Peyer's patch (tissue), 4 donors: Measurements from ENCODE around the gene NRXN3. TPM values are rescaled to one million over a fixed set of nuclear protein-coding genes. Genes with fewer than 3 reads are reported as not detected.

ENCODE experiments used
- DNase-seq, 3 donors: peaks; one replicate each; pipeline ENCODE4 v3.0.0-alpha.2; 2017 to 2019
- H3K27ac ChIP-seq, 4 donors: fragments of 200-600 bp; sonication (generic); one replicate each; pipeline ENCODE4 v1.5.1; 2016 to 2019
- H3K27me3 ChIP-seq, 2 donors: fragments of 200-600 bp; sonication (generic); one replicate each; pipeline ENCODE4 v1.5.1; 2019
- H3K36me3 ChIP-seq, 3 donors: fragments of 200-600 bp; sonication (generic); one replicate each; pipeline ENCODE4 v1.5.1; 2016 to 2019
- H3K4me1 ChIP-seq, 4 donors: fragments of 200-600 bp; sonication (generic); one replicate each; pipeline ENCODE4 v1.5.1; 2016 to 2019
- H3K4me3 ChIP-seq, 4 donors: fragments of 200-600 bp; sonication (generic); 1 replicate in 3 of 4; 2 replicates in 1 of 4; pipeline ENCODE4 v1.5.1; 2016 to 2019; ENCODE audit warnings: mild to moderate bottlenecking in 1 of 4
- H3K9me3 ChIP-seq, 4 donors: fragments of 200-600 bp; sonication (generic); one replicate each; pipeline ENCODE4 v1.5.1; 2016 to 2019; ENCODE audit warnings: mild to moderate bottlenecking in 1 of 4
- POLR2A ChIP-seq, 2 donors: fragments of 450-650 bp; IDR thresholded peaks; one replicate each; pipeline ENCODE4 v1.5.1; 2017; ENCODE audit warnings: antibody characterized with exemption in 2 of 2, mild to moderate bottlenecking in 2 of 2, moderate library complexity in 2 of 2
- total RNA-seq, 4 donors: library from RNA; depleted of rRNA; stranded (reverse); fragments of >200 nt; gene quantifications; one replicate each; pipeline ENCODE4 v1.1.0, GENCODE V29; 2016
- TF ChIP-seq, protein P1 (sequence below), 6 experiments: fragments of 450-650 bp in 4 of 6; fragments of 200-600 bp in 2 of 6; sonication (generic) in 1 of 6; IDR thresholded peaks; one replicate each; pipeline ENCODE4 v1.5.1; 2017 to 2019; ENCODE audit warnings: antibody characterized with exemption in 6 of 6, mild to moderate bottlenecking in 3 of 6, moderate library complexity in 1 of 6

Gene NRXN3
- total RNA-seq, 4 donors from 2014 or later, result 1.6 to 10.2 (median 4.4) TPM

- H3K9me3 ChIP-seq, result no peaks in the 10 kb centered on the region
- TF ChIP-seq, protein P1, sequence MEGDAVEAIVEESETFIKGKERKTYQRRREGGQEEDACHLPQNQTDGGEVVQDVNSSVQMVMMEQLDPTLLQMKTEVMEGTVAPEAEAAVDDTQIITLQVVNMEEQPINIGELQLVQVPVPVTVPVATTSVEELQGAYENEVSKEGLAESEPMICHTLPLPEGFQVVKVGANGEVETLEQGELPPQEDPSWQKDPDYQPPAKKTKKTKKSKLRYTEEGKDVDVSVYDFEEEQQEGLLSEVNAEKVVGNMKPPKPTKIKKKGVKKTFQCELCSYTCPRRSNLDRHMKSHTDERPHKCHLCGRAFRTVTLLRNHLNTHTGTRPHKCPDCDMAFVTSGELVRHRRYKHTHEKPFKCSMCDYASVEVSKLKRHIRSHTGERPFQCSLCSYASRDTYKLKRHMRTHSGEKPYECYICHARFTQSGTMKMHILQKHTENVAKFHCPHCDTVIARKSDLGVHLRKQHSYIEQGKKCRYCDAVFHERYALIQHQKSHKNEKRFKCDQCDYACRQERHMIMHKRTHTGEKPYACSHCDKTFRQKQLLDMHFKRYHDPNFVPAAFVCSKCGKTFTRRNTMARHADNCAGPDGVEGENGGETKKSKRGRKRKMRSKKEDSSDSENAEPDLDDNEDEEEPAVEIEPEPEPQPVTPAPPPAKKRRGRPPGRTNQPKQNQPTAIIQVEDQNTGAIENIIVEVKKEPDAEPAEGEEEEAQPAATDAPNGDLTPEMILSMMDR (IDR thresholded peaks at IDR 0.05), result no peak
- no peak for TF ChIP-seq POLR2A (IDR thresholded peaks at IDR 0.05)
- H3K27me3 ChIP-seq, result no peaks in the 10 kb centered on the region
- no peak overlapping the region for H3K27ac ChIP-seq
- no peak for DNase-seq
- no peaks in the 10 kb centered on the region for H3K36me3 ChIP-seq
- H3K4me1 ChIP-seq, result no peaks in the 10 kb centered on the region
- no peak overlapping the region for H3K4me3 ChIP-seq
Measured at GRCh38 chr14:79734151-79734550, 1564.0 kb downstream of the NRXN3 start.

- TF ChIP-seq, protein P1 (IDR thresholded peaks at IDR 0.05), result no peak
- no peak for TF ChIP-seq POLR2A (IDR thresholded peaks at IDR 0.05)
- H3K36me3 ChIP-seq, result no peaks in the 10 kb centered on the region
- no peaks in the 10 kb centered on the region for H3K27me3 ChIP-seq
- DNase-seq, result no peak
- no peak overlapping the region for H3K4me3 ChIP-seq
- H3K9me3 ChIP-seq, result no peaks in the 10 kb centered on the region
- no peak overlapping the region for H3K27ac ChIP-seq
- no peaks in the 10 kb centered on the region for H3K4me1 ChIP-seq
Measured at GRCh38 chr14:79734656-79735055, 1564.5 kb downstream of the NRXN3 start.

DNA sequence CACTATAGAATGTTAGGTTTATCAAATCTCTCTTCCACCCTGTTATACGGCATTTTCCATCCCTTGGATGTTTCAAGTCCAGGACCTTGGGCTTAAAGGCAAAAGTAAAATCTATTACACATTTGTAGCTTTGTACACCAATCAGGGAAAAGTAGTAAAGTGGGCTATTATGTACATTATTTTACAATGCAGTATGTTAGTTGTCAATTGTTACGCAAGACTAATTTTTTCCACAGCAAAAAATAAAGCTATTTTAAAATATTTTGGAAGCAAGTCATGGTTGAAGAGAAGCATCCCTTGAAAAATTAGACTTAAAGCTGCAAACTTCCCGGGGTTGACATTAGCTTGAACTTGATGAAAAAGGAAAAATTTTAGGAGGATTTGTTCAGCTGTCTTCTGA lies 1564.9 kb downstream of the NRXN3 start:
- H3K4me3 ChIP-seq, result no peak overlapping the region
- DNase-seq, result no peak
- TF ChIP-seq, protein P1 (IDR thresholded peaks at IDR 0.05), result no peak
- no peak for TF ChIP-seq POLR2A (IDR thresholded peaks at IDR 0.05)

GRCh38 chr14:79740066-79740601 lies 1570.0 kb downstream of the NRXN3 start:
- H3K36me3 ChIP-seq, result no peaks in the 10 kb centered on the region
- no peaks in the 10 kb centered on the region for H3K9me3 ChIP-seq
- H3K4me3 ChIP-seq, result no peak overlapping the region

More for the DNA sequence above, 1564.9 kb downstream of the NRXN3 start:
- no peaks in the 10 kb centered on the region for H3K27me3 ChIP-seq
- H3K36me3 ChIP-seq, result no peaks in the 10 kb centered on the region
- no peaks in the 10 kb centered on the region for H3K4me1 ChIP-seq
- H3K27ac ChIP-seq, result no peak overlapping the region
- H3K9me3 ChIP-seq, result no peaks in the 10 kb centered on the region

DNA sequence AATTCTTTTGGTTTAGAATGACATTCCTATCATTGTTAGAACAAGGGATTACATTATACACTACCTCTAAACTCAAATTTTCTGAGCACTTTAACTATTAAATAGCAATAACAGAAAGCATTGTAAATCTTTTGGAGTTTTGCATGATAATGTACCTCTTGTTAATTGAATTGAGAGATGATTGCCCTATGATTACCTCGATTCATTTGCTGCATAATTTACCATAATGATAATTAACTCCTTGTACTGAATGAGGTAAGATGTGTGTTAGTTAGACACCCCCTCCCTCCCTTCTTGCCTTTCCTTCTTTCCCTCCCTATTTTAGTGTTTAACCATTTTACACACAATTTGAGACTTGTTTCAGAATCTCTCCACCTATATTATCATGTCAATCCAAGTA lies 1572.0 kb downstream of the NRXN3 start:
- H3K9me3 ChIP-seq, result no peaks in the 10 kb centered on the region
- H3K36me3 ChIP-seq, result no peaks in the 10 kb centered on the region
- no peak for DNase-seq
- TF ChIP-seq, protein P1 (IDR thresholded peaks at IDR 0.05), result no peak
- no peak for TF ChIP-seq POLR2A (IDR thresholded peaks at IDR 0.05)
- H3K27me3 ChIP-seq, result no peaks in the 10 kb centered on the region
- no peak overlapping the region for H3K4me3 ChIP-seq
- H3K4me1 ChIP-seq, result no peaks in the 10 kb centered on the region
- no peak overlapping the region for H3K27ac ChIP-seq

More at GRCh38 chr14:79740066-79740601, 1570.0 kb downstream of the NRXN3 start:
- Histone ChIP-seq H3K4me1 (no peaks in the 10 kb centered on the region), H3K27ac (no peak overlapping the region), H3K27me3 (no peaks in the 10 kb centered on the region)
- TF ChIP-seq, protein P1 (IDR thresholded peaks at IDR 0.05), result no peak
- no peak for TF ChIP-seq POLR2A (IDR thresholded peaks at IDR 0.05)
- DNase-seq, result no peak

- no peak for DNase-seq
- Histone ChIP-seq H3K4me3 (no peak overlapping the region), H3K4me1 (no peaks in the 10 kb centered on the region), H3K36me3 (no peaks in the 10 kb centered on the region), H3K9me3 (no peaks in the 10 kb centered on the region), H3K27me3 (no peaks in the 10 kb centered on the region), H3K27ac (no peak overlapping the region)
- TF ChIP-seq, protein P1 (IDR thresholded peaks at IDR 0.05), result no peak
- TF ChIP-seq POLR2A (IDR thresholded peaks at IDR 0.05), result no peak
Measured at GRCh38 chr14:79745046-79745445, 1574.9 kb downstream of the NRXN3 start.
